ENCODE results near the gene NFIA.

Gene NFIA

DNA sequence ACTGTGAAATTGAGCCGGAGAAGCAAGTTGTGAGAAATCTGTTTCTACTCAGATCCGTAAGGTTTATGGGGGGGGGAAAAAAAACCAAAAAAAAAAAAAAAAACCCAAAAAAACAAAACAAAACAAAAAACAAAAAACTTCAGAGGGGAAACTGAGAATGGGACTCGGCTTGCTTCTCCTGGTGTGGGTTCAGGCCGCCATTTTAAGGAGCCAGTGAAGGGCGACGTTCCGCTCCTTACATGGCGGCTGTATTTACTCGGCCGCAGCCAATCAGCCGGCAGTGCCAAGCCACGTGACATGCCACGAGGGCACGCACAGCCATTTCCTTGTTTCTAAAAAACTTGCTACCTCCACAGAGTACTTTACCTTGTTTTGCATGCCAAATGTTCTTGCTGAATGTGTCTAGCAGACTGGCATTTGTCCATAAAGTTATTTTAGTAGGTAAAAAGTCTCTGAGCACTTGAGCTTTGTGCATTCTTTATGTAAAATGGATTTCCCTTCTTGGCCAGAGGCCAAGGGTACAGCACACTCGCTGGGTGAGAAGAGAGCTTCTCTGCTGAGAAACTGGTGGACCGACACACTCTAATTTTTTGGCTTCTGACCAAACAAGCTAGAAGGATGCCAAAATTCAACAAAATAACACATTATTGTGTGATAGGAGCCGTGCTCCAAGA, 101.8 kb downstream of the NFIA start:
- TF ChIP-seq CTCF (IDR thresholded peaks at IDR 0.05) = no peak
- H3K27ac ChIP-seq = peak overlapping the region; percentile 85
- H3K27me3 ChIP-seq (ENCODE audit: control insufficient read depth, insufficient read depth, low read length) = no peaks in the 10 kb centered on the region
- peak overlapping the region; percentile 36 for H3K4me3 ChIP-seq (ENCODE audit: low read depth, low read length)
- peaks cover 4% of the 10 kb centered on the region for H3K79me2 ChIP-seq
- H2AFZ ChIP-seq = peak overlapping the region; percentile 82
- no peaks in the 10 kb centered on the region for H3K36me3 ChIP-seq (ENCODE audit: control insufficient read depth, insufficient read depth, low read length)
- H3K4me1 ChIP-seq = peaks cover 5% of the 10 kb centered on the region
- H3K9me3 ChIP-seq (ENCODE audit: control insufficient read depth, low read length) = no peaks in the 10 kb centered on the region
- H3K9ac ChIP-seq = no peak overlapping the region
- peak overlapping the region; percentile 59 for H3K4me2 ChIP-seq (ENCODE audit: low read length)

- H3K79me2 ChIP-seq = peaks cover 3% of the 10 kb centered on the region
- peak overlapping the region; percentile 85 for H3K27ac ChIP-seq
- H3K27me3 ChIP-seq (ENCODE audit: control insufficient read depth, insufficient read depth, low read length) = no peaks in the 10 kb centered on the region
- H3K4me2 ChIP-seq (ENCODE audit: low read length) = peak overlapping the region; percentile 59
- H3K36me3 ChIP-seq (ENCODE audit: control insufficient read depth, insufficient read depth, low read length) = no peaks in the 10 kb centered on the region
- peak overlapping the region; percentile 36 for H3K4me3 ChIP-seq (ENCODE audit: low read depth, low read length)
- no peak overlapping the region for H3K9ac ChIP-seq
- peak overlapping the region; percentile 82 for H2AFZ ChIP-seq
- H3K9me3 ChIP-seq (ENCODE audit: control insufficient read depth, low read length) = no peaks in the 10 kb centered on the region
- no peak for TF ChIP-seq CTCF (IDR thresholded peaks at IDR 0.05)
- H3K4me1 ChIP-seq = peaks cover 5% of the 10 kb centered on the region
These were observed 102.3 kb downstream of the NFIA start for GRCh38 chr1:61184714-61185106.

DNA sequence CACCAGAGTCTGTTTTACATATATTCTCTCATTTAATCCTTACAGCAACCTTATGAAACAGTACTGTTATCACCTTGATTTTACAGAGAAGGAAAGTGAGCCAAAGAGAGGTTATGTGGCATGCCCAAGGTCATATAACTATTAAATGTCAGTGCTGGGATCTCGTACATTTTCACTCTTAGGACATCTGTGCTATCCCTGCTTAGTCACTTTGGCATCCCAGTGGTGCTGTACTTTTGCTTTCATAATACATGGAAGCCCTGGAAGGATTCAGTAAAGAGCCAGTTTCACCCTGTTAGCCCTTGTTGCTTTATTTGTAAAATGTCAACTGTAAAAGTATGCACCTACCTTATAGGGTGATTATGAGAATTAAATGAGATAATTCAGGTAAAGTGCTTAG, 104.4 kb downstream of the NFIA start:
- H3K9ac ChIP-seq = no peak overlapping the region
- H3K36me3 ChIP-seq (ENCODE audit: control insufficient read depth, insufficient read depth, low read length) = no peaks in the 10 kb centered on the region
- no peak overlapping the region for H2AFZ ChIP-seq
- H3K4me3 ChIP-seq (ENCODE audit: low read depth, low read length) = no peak overlapping the region
- no peak overlapping the region for H3K27ac ChIP-seq
- H3K27me3 ChIP-seq (ENCODE audit: control insufficient read depth, insufficient read depth, low read length) = no peaks in the 10 kb centered on the region
- no peak overlapping the region for H3K4me2 ChIP-seq (ENCODE audit: low read length)
- TF ChIP-seq CTCF (IDR thresholded peaks at IDR 0.05) = no peak
- no peaks in the 10 kb centered on the region for H3K9me3 ChIP-seq (ENCODE audit: control insufficient read depth, low read length)
- peaks cover 2% of the 10 kb centered on the region for H3K79me2 ChIP-seq
- peaks cover 5% of the 10 kb centered on the region for H3K4me1 ChIP-seq

- Histone ChIP-seq H3K9ac (no peak overlapping the region), H3K36me3 (ENCODE audit: control insufficient read depth, insufficient read depth, low read length) (no peaks in the 10 kb centered on the region), H3K27ac (no peak overlapping the region), H3K4me3 (ENCODE audit: low read depth, low read length) (no peak overlapping the region), H3K9me3 (ENCODE audit: control insufficient read depth, low read length) (no peaks in the 10 kb centered on the region), H3K4me1 (peaks cover 5% of the 10 kb centered on the region), H3K27me3 (ENCODE audit: control insufficient read depth, insufficient read depth, low read length) (no peaks in the 10 kb centered on the region), H3K4me2 (ENCODE audit: low read length) (no peak overlapping the region), H3K79me2 (peaks cover 2% of the 10 kb centered on the region), H2AFZ (no peak overlapping the region)
- TF ChIP-seq CTCF (IDR thresholded peaks at IDR 0.05) = no peak
These were observed 105.2 kb downstream of the NFIA start for GRCh38 chr1:61187352-61188086.

Data from parathyroid adenoma (tissue), 2 donors.